K562 (cell line): ENCODE results near the gene PTK6. TPM values are rescaled to one million over a fixed set of nuclear protein-coding genes. Genes with fewer than 3 reads are reported as not detected.

ENCODE experiments used
- DMBX1 ChIP-seq: fragments of 250-450 bp; sonication (Bioruptor Pico); IDR thresholded peaks from 2 replicates; pipeline ENCODE4 v1.8.0; 2022; ENCODE audit warnings: inconsistent platforms, mild to moderate bottlenecking, moderate library complexity, borderline replicate concordance
- MGA ChIP-seq: fragments of 450-650 bp; IDR thresholded peaks from 2 replicates; pipeline ENCODE4 v1.6.1; 2016; ENCODE audit warnings: mild to moderate bottlenecking, moderate library complexity
- SETDB1 ChIP-seq: IDR thresholded peaks from one replicate; pipeline ENCODE4 v1.6.1; 2012; ENCODE audit warnings: low read length, control low read depth, inconsistent platforms
- ZNF395 ChIP-seq: fragments of 200-800 bp; sonication (Bioruptor generic); IDR thresholded peaks from 2 replicates; pipeline ENCODE4 v1.6.1; 2017; ENCODE audit warnings: missing genetic modification characterization, missing compliant biosample characterization
- polyA plus RNA-seq, 8 experiments: library from polyadenylated mRNA; depleted of rRNA in 4 of 8; stranded (reverse) in 5 of 8; unstranded in 3 of 8; fragments of >200 nt; fragmentation: Nextera tagmentation in 2 of 8; fragmentation: Illumina TruSeq in 1 of 8; extraction: Ambion mirVana in 2 of 8; extraction: Trizol in 1 of 8; gene quantifications; 2 replicates each; pipeline versions ENCODE4 v1.2.1 to v1.2.3, GENCODE V29; 2011 to 2014; ENCODE audit warnings: inconsistent platforms in 1 of 8, missing spikeins in 1 of 8
- total RNA-seq, 7 experiments: library from RNA; depleted of rRNA in 6 of 7; stranded (reverse); fragments of >200 nt in 6 of 7; fragmentation: Illumina TruSeq in 2 of 7; extraction: Trizol in 2 of 7; gene quantifications; 2 replicates each; pipeline versions ENCODE4 v1.2.1 to v1.2.3, GENCODE V29; 2011 to 2021; ENCODE audit warnings: low replicate concordance in 1 of 7
- TF ChIP-seq, protein P1 (sequence below): sonication (generic); formaldehyde crosslinking; IDR thresholded peaks from 2 replicates; pipeline ENCODE4 v1.8.0; 2022; ENCODE audit warnings: mild to moderate bottlenecking, low read depth, missing genetic modification reagents

Gene PTK6
- total and polyA plus RNA-seq, 9 of the 15 experiments (the other 6 are each of a cell fraction or from before 2014, with no cell fraction given) = 0.07 TPM; not detected in 8

DNA sequence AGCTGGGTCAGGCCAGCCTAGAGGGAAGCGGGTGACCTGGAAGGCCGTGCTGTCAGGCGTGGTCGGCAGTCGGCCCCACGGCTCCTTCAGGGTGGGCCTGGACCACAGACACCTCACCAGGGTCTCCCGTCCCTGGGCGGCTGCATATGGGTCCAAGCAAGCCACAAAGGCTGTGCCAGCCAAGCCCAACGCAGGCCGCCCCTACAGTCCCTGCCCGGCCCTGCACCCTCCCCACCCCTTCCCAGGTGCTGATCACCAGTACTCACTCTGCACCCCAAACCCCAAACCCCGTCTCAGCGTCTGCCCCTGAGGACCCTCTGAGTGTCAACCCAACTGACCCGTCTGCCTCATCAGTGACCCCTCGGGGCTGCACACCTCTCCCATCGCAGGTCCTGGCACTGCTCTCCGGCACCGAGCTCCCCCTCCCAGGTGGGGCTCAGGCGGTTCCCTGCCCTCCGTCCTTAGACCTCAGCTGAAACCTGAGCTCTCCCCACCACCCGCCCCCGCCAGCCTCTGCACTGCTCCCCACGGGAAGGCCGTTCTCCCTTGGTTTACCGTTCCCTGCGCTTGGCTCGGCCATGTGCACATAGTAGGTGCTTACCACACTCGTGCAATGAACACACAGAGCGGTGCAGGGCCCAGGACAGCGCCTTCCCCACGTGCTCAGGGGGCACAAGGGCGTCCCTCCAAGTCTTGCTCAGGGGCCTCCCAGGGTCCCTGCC is 18.1 kb downstream of the PTK6 start (continued):
- peak; percentile 35; the same call in 1 of the 2 replicates for TF ChIP-seq MGA
- TF ChIP-seq, protein P1, sequence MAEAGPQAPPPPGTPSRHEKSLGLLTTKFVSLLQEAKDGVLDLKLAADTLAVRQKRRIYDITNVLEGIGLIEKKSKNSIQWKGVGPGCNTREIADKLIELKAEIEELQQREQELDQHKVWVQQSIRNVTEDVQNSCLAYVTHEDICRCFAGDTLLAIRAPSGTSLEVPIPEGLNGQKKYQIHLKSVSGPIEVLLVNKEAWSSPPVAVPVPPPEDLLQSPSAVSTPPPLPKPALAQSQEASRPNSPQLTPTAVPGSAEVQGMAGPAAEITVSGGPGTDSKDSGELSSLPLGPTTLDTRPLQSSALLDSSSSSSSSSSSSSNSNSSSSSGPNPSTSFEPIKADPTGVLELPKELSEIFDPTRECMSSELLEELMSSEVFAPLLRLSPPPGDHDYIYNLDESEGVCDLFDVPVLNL = no peak
- TF ChIP-seq DMBX1 = no peak
- TF ChIP-seq ZNF395 = 0 out of 2 replicates have a peak, but pooled peaks have one; percentile 19
- no peak for TF ChIP-seq SETDB1
